T-helper 1 cell treated with Interleukin-12 subunit alpha and Interleukin-12 subunit beta and Interleukin-4 antibody, amounts not matched to agents 30 μg/mL and 1 μg/mL, for 36 hours (primary cell): ENCODE measurements around the gene NEUROD4.
A peak's percentile ranks its signal among the peaks of the same experiment; 100 is the strongest.
"Not testable (repeated sequence)": the region's sequence is repeated elsewhere in the genome, so short reads cannot be mapped to it uniquely, and the experiment has no call there.

Source experiments
- H3K27ac Mint-ChIP-seq: one replicate; pipeline ENCODE4 v1.8.0; 2021; ENCODE audit warnings: mild to moderate bottlenecking, mixed read lengths
- H3K27me3 Mint-ChIP-seq: one replicate; pipeline ENCODE4 v1.8.0; 2021; ENCODE audit warnings: low read depth, mixed read lengths
- H3K36me3 Mint-ChIP-seq: one replicate; pipeline ENCODE4 v1.8.0; 2021; ENCODE audit warnings: low read depth, mixed read lengths
- H3K4me1 Mint-ChIP-seq: one replicate; pipeline ENCODE4 v1.8.0; 2021; ENCODE audit warnings: low read depth, mixed read lengths
- H3K4me3 Mint-ChIP-seq: one replicate; pipeline ENCODE4 v1.8.0; 2021; ENCODE audit warnings: mild to moderate bottlenecking, moderate library complexity, mixed read lengths
- H3K9me3 Mint-ChIP-seq: one replicate; pipeline ENCODE4 v1.8.0; 2021; ENCODE audit warnings: mixed read lengths

The NEUROD4 gene, protein sequence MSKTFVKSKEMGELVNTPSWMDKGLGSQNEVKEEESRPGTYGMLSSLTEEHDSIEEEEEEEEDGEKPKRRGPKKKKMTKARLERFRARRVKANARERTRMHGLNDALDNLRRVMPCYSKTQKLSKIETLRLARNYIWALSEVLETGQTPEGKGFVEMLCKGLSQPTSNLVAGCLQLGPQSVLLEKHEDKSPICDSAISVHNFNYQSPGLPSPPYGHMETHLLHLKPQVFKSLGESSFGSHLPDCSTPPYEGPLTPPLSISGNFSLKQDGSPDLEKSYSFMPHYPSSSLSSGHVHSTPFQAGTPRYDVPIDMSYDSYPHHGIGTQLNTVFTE

DNA sequence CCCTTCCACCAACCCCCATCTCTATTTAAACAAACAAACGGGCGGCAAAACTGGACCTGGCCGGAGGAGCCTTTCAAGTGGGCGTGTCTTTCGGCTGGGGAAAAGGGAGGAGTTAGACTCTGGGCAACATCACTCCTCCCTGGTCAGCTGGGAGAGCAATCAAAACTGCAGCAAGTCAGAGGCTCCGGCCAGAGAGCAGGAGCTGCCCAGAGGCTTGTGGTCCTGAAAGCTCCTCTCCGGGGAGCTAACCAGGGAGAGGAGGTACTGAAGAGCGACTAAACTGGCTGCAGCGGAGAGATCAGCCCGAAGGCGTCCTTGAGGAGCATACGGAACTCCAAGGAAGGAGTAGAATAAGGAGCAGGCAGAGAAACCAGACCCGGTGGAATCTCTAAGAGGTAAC lies at the start of gene NEUROD4:
Gene NEUROD4 (plus strand): TSS at position 191 of the 400 bp plus-strand sequence. CDS start 6,466 bp downstream, outside the sequence.
- H3K27ac Mint-ChIP-seq, result no peak within 1 kb of the TSS
- H3K27me3 Mint-ChIP-seq, result peaks cover 59% of the 10 kb centered on the region
- no peaks in the 10 kb centered on the region for H3K4me1 Mint-ChIP-seq
- no peak within 1 kb of the TSS for H3K4me3 Mint-ChIP-seq
- no peaks in the 10 kb centered on the region for H3K9me3 Mint-ChIP-seq
- H3K36me3 Mint-ChIP-seq, result no peaks in the 10 kb centered on the region

DNA sequence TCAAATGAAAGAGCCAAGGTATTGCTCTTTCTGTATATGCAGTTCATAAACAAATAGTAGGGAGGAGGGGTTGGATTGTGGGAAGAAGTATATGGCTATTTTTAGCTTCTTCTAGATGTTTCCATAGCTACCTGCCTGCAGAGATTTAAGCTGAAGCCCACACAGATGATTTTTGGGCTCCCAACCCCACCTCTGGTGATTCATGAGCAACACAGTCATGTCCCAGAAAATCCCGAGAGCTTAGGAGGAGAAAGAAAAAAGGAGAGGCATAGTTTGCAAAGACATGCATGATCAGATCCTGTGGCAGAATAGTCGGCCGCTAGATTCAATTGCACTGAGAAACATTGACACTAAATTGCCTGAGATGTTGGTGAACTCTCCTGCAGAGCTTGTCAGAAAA lies 49.0 kb upstream of the NEUROD4 start:
- Mint-ChIP-seq H3K27ac (no peak overlapping the region), H3K36me3 (peaks cover 72% of the 10 kb centered on the region), H3K9me3 (no peaks in the 10 kb centered on the region), H3K4me3 (no peak overlapping the region), H3K27me3 (no peaks in the 10 kb centered on the region), H3K4me1 (peaks cover 60% of the 10 kb centered on the region)

DNA sequence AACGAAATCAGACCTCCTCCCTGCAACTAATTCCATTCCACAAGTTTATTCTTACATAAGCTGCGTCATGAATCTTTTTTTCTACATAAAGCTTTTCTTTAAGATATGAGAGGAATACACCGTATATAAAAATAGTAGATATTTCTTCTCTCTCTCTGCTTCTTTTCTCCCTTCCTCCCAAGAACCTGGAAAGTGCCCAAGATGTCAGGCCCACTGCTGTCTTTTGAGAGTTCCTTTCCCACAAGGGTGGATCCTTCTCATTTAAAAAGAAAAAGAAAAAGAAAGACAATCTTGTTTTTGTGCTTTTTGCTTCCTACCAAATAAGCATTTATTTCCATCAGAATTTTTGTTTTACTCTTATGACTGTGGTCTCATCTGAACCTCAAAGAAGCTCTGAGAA lies 46.2 kb upstream of the NEUROD4 start:
- peak overlapping the region; percentile 3 for H3K27ac Mint-ChIP-seq
- peaks cover 66% of the 10 kb centered on the region for H3K4me1 Mint-ChIP-seq
- no peaks in the 10 kb centered on the region for H3K27me3 Mint-ChIP-seq
- no peaks in the 10 kb centered on the region for H3K9me3 Mint-ChIP-seq
- H3K36me3 Mint-ChIP-seq, result peaks cover 67% of the 10 kb centered on the region
- no peak overlapping the region for H3K4me3 Mint-ChIP-seq

DNA sequence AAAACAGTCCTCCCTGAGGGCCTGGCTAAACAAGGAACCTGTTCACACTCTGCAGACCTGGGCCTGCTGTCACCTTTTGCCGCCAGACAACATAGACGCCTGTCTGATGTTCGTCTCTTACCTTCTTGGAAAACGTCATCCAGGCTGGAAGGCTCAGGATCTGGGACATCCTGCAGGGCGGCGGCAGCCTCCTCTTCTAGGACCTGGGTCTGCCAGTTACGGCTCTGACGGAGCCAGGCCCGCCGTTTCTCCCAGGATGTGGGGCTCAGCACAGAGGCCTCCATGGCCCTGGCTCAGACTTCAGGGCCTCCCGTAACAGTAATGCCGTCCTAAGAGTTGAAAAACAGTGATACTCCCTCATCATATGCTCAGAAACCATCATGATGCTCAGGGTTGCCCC lies 45.5 kb upstream of the NEUROD4 start:
- Mint-ChIP-seq H3K9me3 (no peaks in the 10 kb centered on the region), H3K27ac (no peak overlapping the region), H3K27me3 (no peaks in the 10 kb centered on the region), H3K36me3 (peaks cover 71% of the 10 kb centered on the region), H3K4me3 (no peak overlapping the region), H3K4me1 (peaks cover 69% of the 10 kb centered on the region)

DNA sequence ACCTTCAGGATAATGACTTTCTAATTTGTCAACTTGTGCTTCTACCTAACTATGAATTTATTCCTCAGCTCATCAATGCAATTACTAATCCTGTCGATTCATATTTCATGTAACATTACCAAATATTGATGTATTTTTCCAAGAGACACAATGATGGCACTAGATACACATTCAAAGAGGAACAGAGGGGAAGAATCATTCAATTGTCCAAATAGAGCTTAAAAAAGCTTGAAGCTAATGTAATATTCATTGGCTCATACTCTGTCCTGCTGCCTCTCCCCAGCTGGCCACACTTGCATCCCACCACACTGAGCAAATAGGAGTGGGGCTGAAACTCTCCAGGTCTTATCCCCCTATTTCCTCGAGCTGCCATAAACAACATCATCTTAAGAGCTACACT lies 44.5 kb upstream of the NEUROD4 start:
- Mint-ChIP-seq H3K27me3 (no peaks in the 10 kb centered on the region), H3K36me3 (peaks cover 81% of the 10 kb centered on the region), H3K4me3 (no peak overlapping the region), H3K9me3 (no peaks in the 10 kb centered on the region), H3K4me1 (peaks cover 77% of the 10 kb centered on the region), H3K27ac (no peak overlapping the region)

DNA sequence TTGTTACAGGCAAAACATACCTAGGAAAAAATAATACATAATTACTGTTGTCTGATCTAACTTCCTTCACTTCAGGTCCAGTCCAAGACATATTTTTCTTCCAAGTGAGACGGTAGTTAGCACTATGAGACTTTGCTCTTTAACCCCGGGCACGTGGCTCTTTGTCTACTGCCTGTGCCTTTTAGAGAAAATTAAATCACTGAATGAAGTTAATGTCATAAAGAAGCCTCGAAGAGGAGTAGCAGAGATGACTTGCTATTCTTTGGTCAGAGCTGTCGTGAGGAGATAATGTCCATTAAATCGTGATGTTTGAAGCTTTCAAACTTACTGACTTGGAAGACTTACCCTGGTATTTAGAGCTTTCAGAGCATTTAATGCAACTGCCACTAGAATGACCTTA lies 43.9 kb upstream of the NEUROD4 start:
- no peak overlapping the region for H3K27ac Mint-ChIP-seq
- peak overlapping the region; percentile 63 for H3K4me3 Mint-ChIP-seq
- H3K4me1 Mint-ChIP-seq, result peaks cover 74% of the 10 kb centered on the region
- H3K36me3 Mint-ChIP-seq, result peaks cover 78% of the 10 kb centered on the region
- H3K9me3 Mint-ChIP-seq, result no peaks in the 10 kb centered on the region
- no peaks in the 10 kb centered on the region for H3K27me3 Mint-ChIP-seq

DNA sequence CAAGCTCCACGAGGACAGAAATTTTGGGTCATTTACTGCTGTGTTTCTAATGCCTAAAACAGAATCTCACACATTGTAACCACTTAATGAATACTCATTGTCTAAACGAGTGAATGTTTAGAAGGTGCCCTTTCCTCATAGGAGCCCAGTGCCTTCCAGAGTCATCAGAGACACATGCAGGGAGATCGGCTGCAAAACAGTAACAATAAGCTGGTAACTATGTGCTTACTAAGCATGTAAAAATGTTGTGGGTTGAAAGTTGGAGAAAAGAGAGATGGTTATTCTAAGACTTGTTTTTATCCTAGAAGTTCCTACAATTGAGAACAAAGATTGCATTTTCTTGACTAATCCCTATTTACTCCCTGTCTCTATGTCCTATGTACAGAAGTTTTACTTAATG lies 42.6 kb upstream of the NEUROD4 start:
- no peaks in the 10 kb centered on the region for H3K9me3 Mint-ChIP-seq

DNA sequence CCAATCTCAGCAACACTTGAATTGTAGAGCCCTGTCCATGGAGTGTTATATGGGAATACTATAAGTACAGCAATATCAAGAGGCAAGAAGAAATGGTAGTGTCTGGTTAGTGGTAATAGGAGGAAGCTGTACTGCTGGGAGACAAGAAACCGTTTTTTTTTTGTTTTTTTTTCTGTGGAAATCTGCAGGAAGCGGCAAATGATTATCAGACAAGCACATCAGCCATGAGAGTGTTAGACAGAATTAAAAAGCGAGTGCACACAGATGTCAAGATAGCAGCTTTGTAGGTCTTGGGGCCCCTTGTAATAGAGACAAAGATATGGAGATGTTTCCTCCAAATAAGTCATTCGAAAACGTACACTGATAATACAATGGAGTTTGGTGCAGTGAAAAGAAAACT lies 41.9 kb upstream of the NEUROD4 start:
- Mint-ChIP-seq H3K4me1 (peaks cover 78% of the 10 kb centered on the region), H3K9me3 (no peaks in the 10 kb centered on the region), H3K27me3 (no peaks in the 10 kb centered on the region), H3K36me3 (peaks cover 79% of the 10 kb centered on the region), H3K27ac (peak overlapping the region; percentile 61), H3K4me3 (peak overlapping the region; percentile 70)

More for the DNA sequence above, 42.6 kb upstream of the NEUROD4 start:
- Mint-ChIP-seq H3K4me3 (peak overlapping the region; percentile 70), H3K36me3 (peaks cover 78% of the 10 kb centered on the region), H3K4me1 (peaks cover 78% of the 10 kb centered on the region), H3K27me3 (no peaks in the 10 kb centered on the region), H3K27ac (peak overlapping the region; percentile 64)

DNA sequence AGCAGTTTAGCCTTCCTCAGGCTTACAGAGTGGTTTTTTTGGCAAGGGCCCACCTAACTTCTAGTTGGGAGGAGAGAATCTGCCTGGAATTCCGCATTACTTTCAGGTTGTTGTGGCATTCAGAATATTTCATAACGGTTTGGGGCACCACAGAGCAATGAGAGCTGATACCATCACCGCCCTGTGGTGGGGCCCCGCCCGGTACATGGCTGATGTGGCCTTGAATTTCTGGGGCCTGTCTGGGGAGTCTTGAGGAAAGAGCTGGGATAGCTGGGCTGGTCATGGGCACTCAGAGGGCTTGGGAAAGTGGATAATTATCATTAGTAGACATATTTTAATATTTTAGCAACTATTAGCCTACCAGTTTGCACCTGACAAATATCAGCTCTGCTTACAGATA lies 39.4 kb upstream of the NEUROD4 start:
- peak overlapping the region; percentile 81 for H3K4me3 Mint-ChIP-seq
- H3K4me1 Mint-ChIP-seq, result peaks cover 75% of the 10 kb centered on the region
- no peaks in the 10 kb centered on the region for H3K27me3 Mint-ChIP-seq
- peak overlapping the region; percentile 86 for H3K27ac Mint-ChIP-seq
- peaks cover 73% of the 10 kb centered on the region for H3K36me3 Mint-ChIP-seq
- H3K9me3 Mint-ChIP-seq, result no peaks in the 10 kb centered on the region

DNA sequence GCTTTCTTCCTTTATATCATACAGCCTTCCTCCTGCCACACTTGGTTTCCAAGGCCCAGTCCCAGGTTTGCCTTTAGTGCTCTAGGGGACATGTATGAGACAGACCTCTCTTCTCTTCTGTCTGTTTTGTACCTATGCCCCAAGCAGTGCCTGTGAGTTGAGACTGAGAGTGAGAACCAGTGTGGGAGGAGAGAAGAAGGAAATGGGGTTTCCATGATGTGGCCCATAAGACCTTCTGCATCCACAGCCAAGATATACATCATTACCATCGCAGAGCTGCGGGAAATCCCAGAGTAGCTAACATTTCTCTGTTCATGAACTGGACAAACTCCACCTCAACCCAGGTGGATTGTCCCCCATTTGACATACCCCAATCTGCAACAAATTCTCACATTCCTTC lies 38.0 kb upstream of the NEUROD4 start:
- Mint-ChIP-seq H3K36me3 (peaks cover 63% of the 10 kb centered on the region), H3K27me3 (no peaks in the 10 kb centered on the region)

DNA sequence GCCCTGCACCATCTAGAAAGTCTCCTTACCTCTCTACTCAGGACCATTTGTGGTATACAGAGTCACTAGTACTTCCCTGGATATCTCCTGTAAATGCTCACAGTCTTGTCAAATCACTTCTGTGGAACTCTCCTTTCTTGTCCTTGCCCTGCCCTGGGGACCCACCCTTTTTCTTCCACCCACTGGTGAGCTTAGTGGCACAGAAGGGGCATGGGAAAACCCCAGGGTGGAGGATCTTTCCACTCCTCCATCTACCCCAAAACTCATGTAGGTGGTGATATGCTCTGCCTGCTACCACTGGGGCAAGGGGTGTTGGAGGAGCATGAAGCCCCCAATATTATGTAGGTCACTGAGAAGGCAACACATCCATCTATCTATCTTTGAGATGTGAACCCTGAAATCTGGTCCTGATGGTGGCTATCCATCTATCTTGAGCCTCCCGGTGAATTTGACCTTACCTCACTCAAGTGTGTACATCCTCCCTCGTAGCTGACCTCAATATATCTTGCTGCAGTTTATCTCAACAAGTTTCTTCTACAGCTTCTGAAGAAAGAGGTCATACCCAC lies 36.2 kb upstream of the NEUROD4 start:
- H3K27ac Mint-ChIP-seq, result peak overlapping the region; percentile 90
- no peaks in the 10 kb centered on the region for H3K27me3 Mint-ChIP-seq
- H3K4me1 Mint-ChIP-seq, result peaks cover 59% of the 10 kb centered on the region
- no peaks in the 10 kb centered on the region for H3K9me3 Mint-ChIP-seq
- peak overlapping the region; percentile 92 for H3K4me3 Mint-ChIP-seq
- H3K36me3 Mint-ChIP-seq, result peaks cover 49% of the 10 kb centered on the region

More for the DNA sequence above, 38.0 kb upstream of the NEUROD4 start:
- Mint-ChIP-seq H3K9me3 (no peaks in the 10 kb centered on the region), H3K27ac (peak overlapping the region; percentile 90), H3K4me1 (peaks cover 72% of the 10 kb centered on the region), H3K4me3 (peak overlapping the region; percentile 92)

DNA sequence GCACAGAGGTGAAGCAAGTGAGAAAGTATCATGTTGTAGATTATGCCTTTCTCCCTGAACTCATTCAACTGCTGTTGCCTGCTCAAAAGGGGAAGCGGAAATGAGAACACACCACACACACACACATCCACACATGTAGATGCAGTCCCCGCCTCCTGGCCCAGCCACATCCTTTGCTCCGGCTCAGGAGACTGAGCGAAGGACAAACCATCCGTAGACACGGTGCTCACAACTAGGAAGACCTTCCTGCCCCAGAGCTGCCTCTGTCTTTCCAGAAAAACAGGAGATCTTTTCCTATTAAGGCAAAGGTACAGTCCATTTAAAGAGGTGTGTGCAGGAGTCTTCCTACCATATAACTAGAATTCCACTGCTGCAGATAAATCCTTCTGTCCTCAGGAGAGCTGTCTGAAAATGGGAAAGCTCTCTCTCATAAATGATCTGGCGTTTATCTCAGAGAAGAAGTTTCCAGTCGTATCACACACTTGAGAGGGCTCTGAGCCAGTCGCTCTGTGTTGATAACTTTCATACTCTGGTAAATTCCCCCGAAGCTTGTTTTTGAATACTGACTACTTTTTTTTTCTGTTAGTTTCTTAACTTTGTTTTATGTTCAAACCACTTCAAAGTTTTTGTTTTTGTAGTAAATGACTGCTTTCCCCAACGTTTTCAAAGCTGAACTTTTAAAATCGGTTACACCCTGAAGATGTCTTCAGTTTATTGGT lies 35.0 kb upstream of the NEUROD4 start, which contains the start of gene TESPA1:
Gene TESPA1 (minus strand): TSS at position 105 of the 719 bp plus-strand sequence. CDS start 10,200 bp downstream, outside the sequence.
- H3K4me1 Mint-ChIP-seq, result peaks cover 57% of the 10 kb centered on the region
- H3K9me3 Mint-ChIP-seq, result no peaks in the 10 kb centered on the region
- peak within 1 kb of the TSS; percentile 92 for H3K4me3 Mint-ChIP-seq
- no peaks in the 10 kb centered on the region for H3K27me3 Mint-ChIP-seq
- peak within 1 kb of the TSS; percentile 90 for H3K27ac Mint-ChIP-seq
- peaks cover 40% of the 10 kb centered on the region for H3K36me3 Mint-ChIP-seq

DNA sequence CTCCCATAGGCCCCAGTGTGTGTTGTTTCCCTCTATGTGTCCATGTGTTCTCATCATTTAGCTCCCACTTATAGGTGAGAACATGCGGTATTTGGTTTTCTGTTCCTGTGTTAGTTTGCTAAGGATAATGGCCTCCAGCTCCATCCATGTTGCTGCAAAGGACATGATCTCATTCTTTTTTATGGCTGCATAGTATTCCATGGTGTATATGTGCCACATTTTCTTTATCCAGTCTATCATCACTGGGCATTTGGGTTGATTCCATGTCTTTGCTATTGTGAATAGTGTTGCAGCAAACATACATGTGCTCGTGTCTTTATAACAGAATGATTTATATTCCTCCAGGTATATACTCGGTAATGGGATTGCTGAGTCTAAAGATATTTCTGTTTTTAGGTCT lies 33.0 kb upstream of the NEUROD4 start:
- H3K27ac Mint-ChIP-seq, result peak overlapping the region; percentile 43
- not testable (repeated sequence) for H3K4me3 Mint-ChIP-seq, H3K9me3 Mint-ChIP-seq, H3K27me3 Mint-ChIP-seq
- peaks cover 62% of the 10 kb centered on the region for H3K4me1 Mint-ChIP-seq
- H3K36me3 Mint-ChIP-seq, result peaks cover 30% of the 10 kb centered on the region

DNA sequence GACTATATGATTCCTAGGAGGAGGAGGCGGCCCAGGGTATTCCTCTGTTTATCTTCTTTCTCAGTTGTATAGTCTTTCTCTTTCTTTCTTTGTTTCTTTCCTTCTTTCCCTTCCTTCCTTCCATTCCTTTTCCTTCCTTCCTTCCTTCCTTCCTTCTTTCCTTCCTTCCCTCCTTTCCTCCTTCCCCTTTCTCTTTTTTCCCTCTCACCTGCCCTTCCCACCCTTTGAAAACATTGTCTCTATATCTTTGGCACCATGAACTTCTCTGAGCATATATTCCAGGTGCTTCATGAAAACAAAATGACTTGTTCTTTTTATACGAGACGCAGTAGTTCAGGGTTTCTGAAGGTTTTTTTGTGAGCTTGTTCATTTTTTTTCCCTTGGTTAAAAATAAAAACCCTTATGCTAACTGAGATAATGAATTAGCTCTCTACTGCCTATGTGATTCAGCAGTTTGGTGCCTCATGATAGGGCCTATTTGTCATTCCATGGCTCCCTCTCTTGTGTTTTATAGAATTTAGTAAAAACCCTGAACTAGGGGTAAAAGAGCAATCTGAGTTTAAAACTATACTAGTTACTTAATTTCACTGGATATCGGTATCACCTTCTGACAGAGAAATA lies 32.1 kb upstream of the NEUROD4 start:
- Mint-ChIP-seq H3K27me3 (no peaks in the 10 kb centered on the region), H3K27ac (no peak overlapping the region), H3K36me3 (peaks cover 20% of the 10 kb centered on the region), H3K9me3 (no peaks in the 10 kb centered on the region), H3K4me1 (peaks cover 59% of the 10 kb centered on the region), H3K4me3 (no peak overlapping the region)
